ENCODE results near the gene REN.

REN gene

DNA sequence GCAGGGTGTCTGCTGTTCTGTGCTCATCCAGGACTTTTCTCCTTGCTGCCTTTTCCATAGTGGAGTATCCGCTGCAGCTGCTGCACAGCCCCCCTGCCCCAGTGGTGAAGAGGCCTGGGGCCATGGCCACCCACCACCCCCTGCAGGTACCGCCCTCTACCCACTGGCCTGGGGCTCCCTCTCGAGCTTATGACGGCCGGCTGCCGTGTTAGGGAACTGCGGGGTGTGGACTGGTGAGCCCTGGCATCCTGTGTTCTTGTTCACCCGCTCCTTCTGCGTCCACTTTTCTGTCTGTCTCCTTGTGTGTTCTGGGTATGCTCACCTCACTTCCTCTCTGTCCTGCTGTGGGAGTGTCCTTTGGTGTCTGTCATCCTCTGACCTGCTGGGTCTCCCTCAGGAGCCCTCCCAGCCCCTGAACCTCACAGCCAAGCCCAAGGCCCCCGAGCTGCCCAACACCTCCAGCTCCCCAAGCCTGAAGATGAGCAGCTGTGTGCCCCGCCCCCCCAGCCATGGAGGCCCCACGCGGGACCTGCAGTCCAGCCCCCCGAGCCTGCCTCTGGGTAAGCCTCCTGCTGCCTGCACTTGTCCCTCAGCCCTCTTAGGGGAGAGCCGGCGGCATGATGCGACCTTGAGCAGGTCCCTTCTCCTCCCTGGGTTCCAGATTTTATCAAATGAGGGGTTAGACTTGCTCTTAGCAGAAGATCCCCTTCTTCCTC lies 44.1 kb downstream of the REN start:
- no peak overlapping the region for H3K4me3 ChIP-seq (ENCODE audit: low read length)
- no peak for DNase-seq (ENCODE audit: low read depth)
- no peak for TF ChIP-seq CTCF (conservative IDR thresholded peaks at IDR 0.05; ENCODE audit: low read depth, low read length)

DNA sequence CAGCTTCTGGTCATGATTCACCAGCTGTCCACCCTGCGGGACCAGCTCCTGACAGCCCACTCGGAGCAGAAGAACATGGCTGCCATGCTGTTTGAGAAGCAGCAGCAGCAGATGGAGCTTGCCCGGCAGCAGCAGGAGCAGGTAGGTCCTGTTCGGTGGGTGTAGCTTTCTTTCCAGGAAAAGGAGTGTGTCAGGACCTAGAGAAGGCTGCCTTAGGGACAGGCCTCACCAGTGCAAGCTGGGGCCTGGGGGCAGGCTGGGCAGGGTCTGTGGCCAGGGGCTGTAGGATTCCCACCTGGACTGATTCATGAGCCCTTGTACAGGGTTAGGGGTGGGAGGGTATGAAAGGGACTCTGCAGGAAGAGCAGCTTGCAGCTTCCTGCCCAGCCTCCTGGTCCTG lies 49.6 kb downstream of the REN start:
- TF ChIP-seq CTCF (conservative IDR thresholded peaks at IDR 0.05; ENCODE audit: low read depth, low read length), result no peak
- no peak for DNase-seq (ENCODE audit: low read depth)
- no peak overlapping the region for H3K4me3 ChIP-seq (ENCODE audit: low read length)

DNA sequence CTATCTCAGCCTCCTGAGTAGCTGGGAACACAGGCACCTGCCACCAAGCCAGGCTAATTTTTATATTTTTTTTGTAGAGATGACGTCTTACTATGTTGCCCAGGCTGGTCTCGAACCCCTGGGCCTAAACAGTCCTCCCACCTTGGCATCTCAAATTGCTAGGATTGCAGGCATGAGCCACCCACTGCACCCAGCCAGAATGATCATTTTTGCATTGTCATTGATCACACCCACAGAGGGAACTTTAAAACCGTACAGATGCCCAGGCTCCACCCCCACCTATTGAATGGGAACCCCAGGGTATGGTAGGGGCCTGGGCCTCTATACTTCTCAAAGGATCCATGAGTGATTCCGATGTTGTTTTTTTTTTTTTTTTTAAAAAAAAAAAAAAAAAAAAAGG lies 51.0 kb downstream of the REN start:
- no peak for TF ChIP-seq CTCF (conservative IDR thresholded peaks at IDR 0.05; ENCODE audit: low read depth, low read length)
- H3K4me3 ChIP-seq (ENCODE audit: low read length), result no peak overlapping the region
- DNase-seq (ENCODE audit: low read depth), result no peak

- H3K4me3 ChIP-seq (ENCODE audit: low read length), result no peak overlapping the region
- no peak for TF ChIP-seq CTCF (conservative IDR thresholded peaks at IDR 0.05; ENCODE audit: low read depth, low read length)
- DNase-seq (ENCODE audit: low read depth), result peak; percentile 76
Measured at GRCh38 chr1:204114606-204115005, 51.5 kb downstream of the REN start.

DNA sequence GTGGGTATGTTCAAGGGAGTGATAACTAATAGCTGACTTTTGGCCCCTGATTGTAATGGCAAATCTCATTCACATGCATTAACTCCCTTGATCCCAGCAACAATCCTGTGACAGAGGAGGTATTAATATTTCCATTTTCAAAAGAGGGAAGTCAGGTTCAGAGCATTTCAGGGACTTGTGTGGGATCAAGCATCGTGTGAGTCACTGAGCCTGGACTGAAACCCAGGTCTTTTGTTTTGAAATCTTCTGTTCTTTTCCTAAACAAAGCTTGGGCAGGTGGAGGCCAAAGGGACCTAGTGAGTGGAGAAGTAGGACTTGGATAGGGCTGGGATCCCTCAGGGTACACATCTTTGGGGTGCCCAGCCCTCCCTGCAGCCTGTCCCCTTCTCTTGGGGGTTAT lies 52.2 kb downstream of the REN start:
- no peak for TF ChIP-seq CTCF (conservative IDR thresholded peaks at IDR 0.05; ENCODE audit: low read depth, low read length)
- H3K4me3 ChIP-seq (ENCODE audit: low read length), result no peak overlapping the region
- peak; percentile 68 for DNase-seq (ENCODE audit: low read depth)

- TF ChIP-seq CTCF (conservative IDR thresholded peaks at IDR 0.05; ENCODE audit: low read depth, low read length), result peak; percentile 24
- no peak overlapping the region for H3K4me3 ChIP-seq (ENCODE audit: low read length)
- DNase-seq (ENCODE audit: low read depth), result no peak
Measured at GRCh38 chr1:204112876-204113730, 53.0 kb downstream of the REN start.

All from retinal pigment epithelial cell (primary cell).